ENCODE results near the gene TTC9B. TPM values are rescaled to one million over a fixed set of nuclear protein-coding genes. Genes with fewer than 3 reads are reported as not detected.

Gene TTC9B
- total and polyA plus RNA-seq, 2 donors from 2014 or later = not detected

- H3K4me3 ChIP-seq (ENCODE audit: low read length in 3 of 3) = no peak overlapping the region
- peaks cover 0 to 20% (median 13%) of the 10 kb centered on the region in 3 donors for H3K4me1 ChIP-seq (ENCODE audit: control insufficient read depth in 2 of 3, insufficient read depth in 2 of 3, low read depth in 1 of 3, low read length in 3 of 3)
- peaks cover 0 to 18% (median 8%) of the 10 kb centered on the region in 3 donors for H3K36me3 ChIP-seq (ENCODE audit: control insufficient read depth in 2 of 3, insufficient read depth in 3 of 3, low read length in 3 of 3)
- FAIRE-seq (no peak), DNase-seq (no peak)
- TF ChIP-seq CTCF (IDR thresholded peaks at IDR 0.05; ENCODE audit: borderline replicate concordance, extremely low read depth, insufficient read depth) = no peak
- H3K27ac ChIP-seq (ENCODE audit: low read depth in 2 of 2, low read length in 2 of 2) = no peak overlapping the region
- H3K9me3 ChIP-seq (ENCODE audit: control insufficient read depth in 2 of 3, insufficient read depth in 1 of 3, low read length in 3 of 3) = no peaks in the 10 kb centered on the region
- intact Hi-C loops (cut with DNase I) = no loop called here
- H3K27me3 ChIP-seq (ENCODE audit: control insufficient read depth, insufficient read depth, low read length) = no peaks in the 10 kb centered on the region
- H3K9ac ChIP-seq (ENCODE audit: low read length in 3 of 3) = no peak overlapping the region
Observed at GRCh38 chr19:40261631-40262030, 43.4 kb upstream of the TTC9B start.

GRCh38 chr19:40257096-40257517, 38.9 kb upstream of the TTC9B start:
- no peaks in the 10 kb centered on the region for H3K9me3 ChIP-seq (ENCODE audit: control insufficient read depth in 2 of 3, insufficient read depth in 1 of 3, low read length in 3 of 3)
- no peak overlapping the region for H3K9ac ChIP-seq (ENCODE audit: low read length in 3 of 3)
- TF ChIP-seq CTCF (IDR thresholded peaks at IDR 0.05; ENCODE audit: borderline replicate concordance, extremely low read depth, insufficient read depth) = no peak
- peak overlapping the region; percentile 56 to 86 for H3K27ac ChIP-seq (ENCODE audit: low read depth in 2 of 2, low read length in 2 of 2)
- peak in 4 of 5 donors; percentile 41 to 98 (median 66) for DNase-seq
- no peak for FAIRE-seq
- no peak overlapping the region for H3K4me3 ChIP-seq (ENCODE audit: low read length in 3 of 3)
- H3K4me1 ChIP-seq (ENCODE audit: control insufficient read depth in 2 of 3, insufficient read depth in 2 of 3, low read depth in 1 of 3, low read length in 3 of 3) = peaks cover 0 to 16% (median 9%) of the 10 kb centered on the region in 3 donors
- no peaks in the 10 kb centered on the region for H3K27me3 ChIP-seq (ENCODE audit: control insufficient read depth, insufficient read depth, low read length)
- intact Hi-C loops (cut with DNase I) = no loop called here
- peaks cover 2 to 24% (median 9%) of the 10 kb centered on the region in 3 donors for H3K36me3 ChIP-seq (ENCODE audit: control insufficient read depth in 2 of 3, insufficient read depth in 3 of 3, low read length in 3 of 3)

- intact Hi-C loops (cut with DNase I) = no loop called here
- FAIRE-seq (no peak), DNase-seq (peak in 1 of 5 donors; percentile 78)
- Histone ChIP-seq H3K27me3 (ENCODE audit: control insufficient read depth, insufficient read depth, low read length) (no peaks in the 10 kb centered on the region), H3K9ac (ENCODE audit: low read length in 3 of 3) (peak overlapping the region in 1 of 3 donors; percentile 44), H3K36me3 (ENCODE audit: control insufficient read depth in 2 of 3, insufficient read depth in 3 of 3, low read length in 3 of 3) (peaks cover 2 to 22% (median 9%) of the 10 kb centered on the region in 3 donors), H3K9me3 (ENCODE audit: control insufficient read depth in 2 of 3, insufficient read depth in 1 of 3, low read length in 3 of 3) (no peaks in the 10 kb centered on the region), H3K4me3 (ENCODE audit: low read length in 3 of 3) (no peak overlapping the region), H3K27ac (ENCODE audit: low read depth in 2 of 2, low read length in 2 of 2) (peak overlapping the region; percentile 79 to 86), H3K4me1 (ENCODE audit: control insufficient read depth in 2 of 3, insufficient read depth in 2 of 3, low read depth in 1 of 3, low read length in 3 of 3) (peaks cover 0 to 16% (median 9%) of the 10 kb centered on the region in 3 donors)
- TF ChIP-seq CTCF (IDR thresholded peaks at IDR 0.05; ENCODE audit: borderline replicate concordance, extremely low read depth, insufficient read depth) = no peak
Observed at GRCh38 chr19:40256512-40256911, 38.3 kb upstream of the TTC9B start.
